Upper lobe of right lung (tissue), 1 donor: ENCODE data around the gene DLK1. TPM values are rescaled to one million over a fixed set of nuclear protein-coding genes. Genes with fewer than 3 reads are reported as not detected.
A peak's percentile ranks its signal among the peaks of the same experiment; 100 is the strongest.

Experiments used
- ATAC-seq: fragments of 200-7000 bp; cut with Tn5 transposase; one replicate; pipeline ENCODE4 v1.9.1; 2020; ENCODE audit warnings: mild to moderate bottlenecking, moderate library complexity
- DNase-seq: peaks from one replicate; pipeline ENCODE4 v3.0.0-alpha.2; 2020
- H3K27ac ChIP-seq: fragments of 200-600 bp; one replicate; pipeline ENCODE4 v1.8.0; 2022
- H3K27me3 ChIP-seq: fragments of 200-600 bp; one replicate; pipeline ENCODE4 v1.8.0; 2022; ENCODE audit warnings: mild to moderate bottlenecking
- H3K36me3 ChIP-seq: fragments of 200-600 bp; one replicate; pipeline ENCODE4 v1.8.0; 2022
- H3K4me1 ChIP-seq: fragments of 200-600 bp; one replicate; pipeline ENCODE4 v1.8.0; 2022
- H3K4me3 ChIP-seq: fragments of 200-600 bp; one replicate; pipeline ENCODE4 v1.8.0; 2022; ENCODE audit warnings: mild to moderate bottlenecking
- H3K9me3 ChIP-seq: fragments of 200-600 bp; one replicate; pipeline ENCODE4 v1.8.0; 2022
- intact Hi-C: fragments of 100-400 bp; cut with DNase I; formaldehyde crosslinking; loops from one replicate; pipeline ENCODE4 v1.11.0; 2022
- total RNA-seq: library from RNA; stranded (reverse); fragmentation: NEBNext Ultra II Directional; extraction: Animal tissue kit (Norgen Biotek cat#: 25700); gene quantifications from one replicate; pipeline ENCODE4 v1.2.1, GENCODE V29; 2021
- TF ChIP-seq, protein P1 (sequence below): fragments of 200-600 bp; IDR thresholded peaks from one replicate; pipeline ENCODE4 v1.8.0; 2022; ENCODE audit warnings: antibody characterized with exemption
- donor health status: DM: no; HTN: yes; CAD: no; lungs with severe emphysema.

Gene DLK1
- total RNA-seq, 1 donor from 2014 or later = not detected

DNA sequence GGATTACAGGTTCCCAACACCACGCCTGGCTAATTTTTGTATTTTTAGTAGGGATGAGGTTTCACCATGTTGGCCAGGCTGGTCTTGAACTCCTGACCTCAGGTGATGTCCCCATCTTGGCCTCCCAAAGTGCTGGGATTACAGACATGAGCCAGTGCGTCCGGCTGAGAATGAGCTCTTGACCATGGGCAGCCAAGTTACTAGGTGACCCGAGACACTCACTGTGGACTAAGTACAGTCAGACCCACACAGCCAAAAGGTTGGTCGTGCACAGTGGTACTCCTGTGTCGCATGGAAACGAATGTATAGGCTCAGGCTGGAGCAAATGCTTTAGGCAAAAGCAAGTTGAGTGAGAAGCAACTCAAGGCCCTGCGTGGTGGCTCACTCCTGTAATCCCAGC lies 21.0 kb downstream of the DLK1 start:
- Histone ChIP-seq H3K27ac (peak overlapping the region; percentile 36), H3K36me3 (no peaks in the 10 kb centered on the region), H3K9me3 (no peaks in the 10 kb centered on the region), H3K27me3 (no peaks in the 10 kb centered on the region), H3K4me3 (no peak overlapping the region), H3K4me1 (no peaks in the 10 kb centered on the region)
- DNase-seq = no peak
- intact Hi-C loops = no loop called here
- TF ChIP-seq, protein P1, sequence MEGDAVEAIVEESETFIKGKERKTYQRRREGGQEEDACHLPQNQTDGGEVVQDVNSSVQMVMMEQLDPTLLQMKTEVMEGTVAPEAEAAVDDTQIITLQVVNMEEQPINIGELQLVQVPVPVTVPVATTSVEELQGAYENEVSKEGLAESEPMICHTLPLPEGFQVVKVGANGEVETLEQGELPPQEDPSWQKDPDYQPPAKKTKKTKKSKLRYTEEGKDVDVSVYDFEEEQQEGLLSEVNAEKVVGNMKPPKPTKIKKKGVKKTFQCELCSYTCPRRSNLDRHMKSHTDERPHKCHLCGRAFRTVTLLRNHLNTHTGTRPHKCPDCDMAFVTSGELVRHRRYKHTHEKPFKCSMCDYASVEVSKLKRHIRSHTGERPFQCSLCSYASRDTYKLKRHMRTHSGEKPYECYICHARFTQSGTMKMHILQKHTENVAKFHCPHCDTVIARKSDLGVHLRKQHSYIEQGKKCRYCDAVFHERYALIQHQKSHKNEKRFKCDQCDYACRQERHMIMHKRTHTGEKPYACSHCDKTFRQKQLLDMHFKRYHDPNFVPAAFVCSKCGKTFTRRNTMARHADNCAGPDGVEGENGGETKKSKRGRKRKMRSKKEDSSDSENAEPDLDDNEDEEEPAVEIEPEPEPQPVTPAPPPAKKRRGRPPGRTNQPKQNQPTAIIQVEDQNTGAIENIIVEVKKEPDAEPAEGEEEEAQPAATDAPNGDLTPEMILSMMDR = no peak
- no peak for ATAC-seq

DNA sequence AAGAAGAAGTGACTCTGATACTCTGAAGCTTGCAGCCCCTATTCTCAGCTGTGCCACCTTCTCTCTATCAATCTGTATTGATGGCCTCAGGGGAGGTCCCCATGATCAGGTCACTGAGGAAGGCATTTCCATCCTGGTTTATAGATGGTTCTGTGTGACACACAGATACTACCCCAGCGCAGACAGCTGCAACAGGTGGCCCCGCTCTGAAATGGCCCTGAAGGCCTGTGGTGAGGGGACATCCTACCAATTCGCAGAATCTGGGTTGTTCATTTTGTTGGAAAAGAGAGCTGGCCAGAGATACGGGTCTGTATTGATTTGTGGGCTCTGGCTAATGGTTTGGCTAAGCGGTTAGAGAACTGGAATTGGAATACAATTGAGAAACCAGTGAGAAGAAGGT lies 21.7 kb downstream of the DLK1 start:
- intact Hi-C loops = no loop called here
- DNase-seq (peak; percentile 6), ATAC-seq (no peak)

DNA sequence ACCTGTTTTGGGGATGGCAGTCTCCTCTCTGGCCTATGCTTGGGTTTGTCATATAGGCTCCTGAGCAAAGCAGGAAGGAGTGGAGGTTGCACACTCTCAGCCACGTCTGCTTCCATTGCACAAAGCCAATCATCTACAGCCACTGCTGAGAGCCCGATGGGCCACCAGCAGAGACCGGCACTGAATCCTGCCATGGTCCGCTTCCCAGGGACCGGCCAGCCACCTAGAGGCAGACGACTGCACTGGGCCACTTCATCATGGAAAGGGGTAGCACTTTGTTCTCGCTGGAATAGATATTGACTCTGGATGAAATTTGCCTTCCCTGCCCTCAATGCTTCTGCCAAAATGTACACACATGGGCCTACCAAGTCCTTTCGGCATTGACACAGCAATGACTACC lies 22.3 kb downstream of the DLK1 start:
- Histone ChIP-seq H3K4me3 (no peak overlapping the region), H3K9me3 (no peaks in the 10 kb centered on the region), H3K27ac (no peak overlapping the region), H3K27me3 (no peaks in the 10 kb centered on the region), H3K4me1 (no peaks in the 10 kb centered on the region), H3K36me3 (no peaks in the 10 kb centered on the region)
- intact Hi-C loops = no loop called here
- DNase-seq = peak; percentile 32
- ATAC-seq = no peak
- TF ChIP-seq, protein P1 = no peak

More for the DNA sequence above, 21.7 kb downstream of the DLK1 start:
- Histone ChIP-seq H3K36me3 (no peaks in the 10 kb centered on the region), H3K4me1 (no peaks in the 10 kb centered on the region), H3K27me3 (no peaks in the 10 kb centered on the region), H3K4me3 (no peak overlapping the region), H3K27ac (no peak overlapping the region), H3K9me3 (no peaks in the 10 kb centered on the region)
- TF ChIP-seq, protein P1 = no peak

DNA sequence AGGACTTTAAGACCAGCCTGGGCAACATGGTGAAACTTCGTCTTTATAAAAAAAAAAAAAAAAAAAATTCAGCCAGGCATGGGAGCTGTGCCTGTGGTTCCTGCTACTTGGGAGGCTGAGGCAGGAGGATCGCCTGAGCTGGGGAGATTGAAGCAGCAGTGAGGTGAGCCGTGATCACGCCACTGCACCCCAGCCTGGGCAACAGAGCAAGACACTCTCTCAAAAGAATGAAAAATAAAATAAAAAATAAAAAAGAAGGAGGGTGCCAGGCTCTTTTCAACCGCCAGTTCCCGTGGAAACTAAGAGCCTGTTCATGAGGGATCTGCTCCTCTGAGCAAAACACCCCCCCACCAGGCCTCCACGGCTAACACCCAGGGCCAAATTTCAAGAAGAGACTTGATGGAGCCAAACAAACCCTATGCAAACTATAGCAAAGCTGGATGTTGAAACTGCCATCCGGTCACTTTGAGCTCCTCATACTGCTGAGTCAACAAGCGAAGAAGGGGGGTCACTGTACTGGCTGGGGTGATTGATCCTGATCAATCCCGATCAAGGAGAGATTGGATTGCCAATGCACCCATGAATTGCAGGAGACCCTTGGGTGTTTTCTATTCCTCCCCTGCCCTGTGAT lies 23.4 kb downstream of the DLK1 start:
- DNase-seq (peak; percentile 6), ATAC-seq (no peak)
- no peaks in the 10 kb centered on the region for H3K4me1 ChIP-seq
- no peak overlapping the region for H3K27ac ChIP-seq
- TF ChIP-seq, protein P1 = no peak
- no peaks in the 10 kb centered on the region for H3K36me3 ChIP-seq
- H3K27me3 ChIP-seq = no peaks in the 10 kb centered on the region
- intact Hi-C loops = no loop called here
- H3K9me3 ChIP-seq = no peaks in the 10 kb centered on the region
- no peak overlapping the region for H3K4me3 ChIP-seq

DNA sequence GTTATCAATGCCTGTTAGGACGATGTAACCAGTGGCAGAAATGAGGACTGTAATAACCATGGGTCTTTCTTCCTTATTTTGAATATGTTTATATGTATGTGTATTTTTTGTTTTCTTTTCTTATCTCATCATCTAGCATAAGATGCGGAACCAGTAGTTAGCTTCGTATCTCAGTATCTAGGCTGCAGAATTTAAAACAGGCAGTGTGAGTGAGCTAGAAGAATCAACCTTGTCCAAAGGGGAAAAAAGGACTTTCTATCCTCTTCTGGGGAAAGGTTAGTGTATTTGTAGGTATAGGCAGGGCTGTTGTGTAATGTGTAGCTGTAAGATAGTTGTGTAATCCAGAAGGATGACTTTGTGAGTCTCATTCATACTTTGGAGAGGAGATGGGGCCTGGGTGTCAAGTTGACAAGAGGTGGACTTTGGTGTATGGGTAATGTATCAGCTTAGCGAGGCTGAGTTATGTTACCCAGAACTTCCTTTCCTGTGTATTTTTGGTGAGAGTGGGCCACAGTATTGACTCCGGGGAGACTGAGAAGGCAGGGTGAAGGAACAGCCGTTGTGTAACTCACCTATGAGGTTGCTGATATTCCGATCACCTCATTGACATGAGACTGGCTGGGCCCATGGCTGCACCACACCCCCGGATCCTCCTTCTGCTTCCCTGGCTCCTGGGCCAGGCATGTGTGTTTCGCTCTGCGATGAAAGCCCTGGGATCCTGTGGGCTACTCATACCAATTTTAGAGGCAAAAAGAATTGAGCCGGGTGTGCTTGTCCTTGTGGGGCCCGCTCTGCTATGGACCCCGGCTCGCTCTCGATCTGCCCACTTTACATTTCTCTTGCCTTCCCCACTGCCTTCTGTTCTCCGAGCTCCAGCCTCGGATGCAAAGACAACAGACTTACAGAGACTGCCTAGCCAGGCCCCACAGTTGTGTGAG lies 24.3 kb downstream of the DLK1 start:
- no peak overlapping the region for H3K4me3 ChIP-seq
- intact Hi-C loops = no loop called here
- no peaks in the 10 kb centered on the region for H3K9me3 ChIP-seq
- ATAC-seq = no peak
- TF ChIP-seq, protein P1 = no peak
- no peaks in the 10 kb centered on the region for H3K4me1 ChIP-seq
- DNase-seq = peak; percentile 34
- no peaks in the 10 kb centered on the region for H3K27me3 ChIP-seq
- no peaks in the 10 kb centered on the region for H3K36me3 ChIP-seq
- no peak overlapping the region for H3K27ac ChIP-seq
